ENCODE data around the gene SPRED2.

GRCh38 chr2:65475000-65475399 lies 42.6 kb upstream of the SPRED2 start:
- TF ChIP-seq, protein P1, sequence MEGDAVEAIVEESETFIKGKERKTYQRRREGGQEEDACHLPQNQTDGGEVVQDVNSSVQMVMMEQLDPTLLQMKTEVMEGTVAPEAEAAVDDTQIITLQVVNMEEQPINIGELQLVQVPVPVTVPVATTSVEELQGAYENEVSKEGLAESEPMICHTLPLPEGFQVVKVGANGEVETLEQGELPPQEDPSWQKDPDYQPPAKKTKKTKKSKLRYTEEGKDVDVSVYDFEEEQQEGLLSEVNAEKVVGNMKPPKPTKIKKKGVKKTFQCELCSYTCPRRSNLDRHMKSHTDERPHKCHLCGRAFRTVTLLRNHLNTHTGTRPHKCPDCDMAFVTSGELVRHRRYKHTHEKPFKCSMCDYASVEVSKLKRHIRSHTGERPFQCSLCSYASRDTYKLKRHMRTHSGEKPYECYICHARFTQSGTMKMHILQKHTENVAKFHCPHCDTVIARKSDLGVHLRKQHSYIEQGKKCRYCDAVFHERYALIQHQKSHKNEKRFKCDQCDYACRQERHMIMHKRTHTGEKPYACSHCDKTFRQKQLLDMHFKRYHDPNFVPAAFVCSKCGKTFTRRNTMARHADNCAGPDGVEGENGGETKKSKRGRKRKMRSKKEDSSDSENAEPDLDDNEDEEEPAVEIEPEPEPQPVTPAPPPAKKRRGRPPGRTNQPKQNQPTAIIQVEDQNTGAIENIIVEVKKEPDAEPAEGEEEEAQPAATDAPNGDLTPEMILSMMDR (IDR thresholded peaks at IDR 0.05 in 8 of 11, conservative IDR thresholded peaks at IDR 0.05 in 3 of 11): no peak
- TF ChIP-seq POLR2A (IDR thresholded peaks at IDR 0.05) (no peak), POLR2AphosphoS5 (IDR thresholded peaks at IDR 0.05) (no peak)

Measured in spleen (tissue), 7 donors.